H1 (cell line): ENCODE measurements around the gene ARHGEF25. TPM values are rescaled to one million over a fixed set of nuclear protein-coding genes. Genes with fewer than 3 reads are reported as not detected.

Source experiments
- CTCF ChIA-PET: fragments of 300-600 bp; sonication (Branson Sonifier 250); formaldehyde crosslinking; loops from one replicate; lab custom pipeline; 2021; ENCODE audit not compliant: partially characterized antibody; lab: Charles Lee
- POLR2A ChIA-PET: fragments of 300-600 bp; sonication (Branson Sonifier 250); formaldehyde crosslinking; loops from one replicate; lab custom pipeline; 2021; ENCODE audit warnings: inconsistent platforms; ENCODE audit not compliant: partially characterized antibody; lab: Charles Lee
- DNase-seq, 2 experiments: peaks; one replicate each; pipeline versions ENCODE4 v3.0.0 to v3.0.0-alpha.2; 2010 to 2022; ENCODE audit warnings: low spot score in 2 of 2, low read depth in 1 of 2, mixed read lengths in 1 of 2
- FAIRE-seq: peaks from 2 replicates; lab custom pipeline; 2011; peaks lifted over from hg19 to GRCh38; lab: Jason Lieb, UNC
- H2AFZ ChIP-seq: 2 replicates; pipeline ENCODE4 v1.8.1; 2012; ENCODE audit warnings: low read length, inconsistent platforms
- H2AK5ac ChIP-seq: 2 replicates; pipeline ENCODE4 v1.6.1; 2013; ENCODE audit warnings: low read depth, low read length
- H2BK120ac ChIP-seq: replicated peaks from 2 replicates; pipeline ENCODE3; 2013; ENCODE audit warnings: low read depth, low read length, inconsistent platforms
- H2BK12ac ChIP-seq: 2 replicates; pipeline ENCODE4 v1.6.1; 2013; ENCODE audit warnings: low read depth, low read length
- H2BK15ac ChIP-seq: 2 replicates; pipeline ENCODE4 v1.6.1; 2013; ENCODE audit warnings: low read length
- H2BK20ac ChIP-seq: 2 replicates; pipeline ENCODE4 v1.6.1; 2013; ENCODE audit warnings: low read length
- H2BK5ac ChIP-seq: 2 replicates; pipeline ENCODE4 v1.6.1; 2013; ENCODE audit warnings: low read depth, low read length
- H3K14ac ChIP-seq: 2 replicates; pipeline ENCODE4 v1.6.1; 2013; ENCODE audit warnings: inconsistent platforms; ENCODE audit not compliant: insufficient read length
- H3K18ac ChIP-seq: 2 replicates; pipeline ENCODE4 v1.6.1; 2013; ENCODE audit warnings: low read length; ENCODE audit errors: extremely low read depth
- H3K23ac ChIP-seq: 2 replicates; pipeline ENCODE4 v1.6.1; 2013; ENCODE audit warnings: inconsistent platforms; ENCODE audit not compliant: insufficient read length
- H3K23me2 ChIP-seq: 2 replicates; pipeline ENCODE4 v1.6.1; 2013; ENCODE audit warnings: low read depth, low read length
- H3K27ac ChIP-seq: 2 replicates; pipeline ENCODE4 v1.6.1; 2011; ENCODE audit warnings: low read depth, low read length, inconsistent platforms
- H3K27me3 ChIP-seq, 4 experiments: replicated peaks in 1 of 4; 1 replicate in 1 of 4; 2 replicates in 3 of 4; pipeline versions ENCODE4 v1.6.1 to v1.8.1; 2011 to 2013; ENCODE audit warnings: low read length in 3 of 4, mild to moderate bottlenecking in 3 of 4, inconsistent platforms in 2 of 4, mixed read lengths in 2 of 4, moderate library complexity in 1 of 4; ENCODE audit not compliant: control insufficient read depth in 3 of 4, insufficient read depth in 3 of 4; ENCODE audit errors: extremely low read depth in 1 of 4
- H3K36me3 ChIP-seq, 4 experiments: 2 replicates each; pipeline versions ENCODE4 v1.6.1 to v1.8.1; 2011 to 2013; ENCODE audit warnings: mild to moderate bottlenecking in 4 of 4, low read length in 3 of 4, moderate library complexity in 2 of 4, control low read depth in 1 of 4, inconsistent platforms in 1 of 4; ENCODE audit not compliant: insufficient read depth in 4 of 4, control insufficient read depth in 2 of 4
- H3K4ac ChIP-seq: replicated peaks from 2 replicates; pipeline ENCODE3; 2013; ENCODE audit warnings: low read length, low read depth, mixed read lengths, inconsistent platforms; ENCODE audit not compliant: insufficient read length
- H3K4me1 ChIP-seq, 4 experiments: replicated peaks in 1 of 4; 1 replicate in 1 of 4; 2 replicates in 3 of 4; pipeline versions ENCODE4 v1.6.1 to v1.8.1; 2011 to 2013; ENCODE audit warnings: low read length in 3 of 4, inconsistent platforms in 2 of 4, mixed read lengths in 1 of 4; ENCODE audit not compliant: insufficient read depth in 4 of 4, control insufficient read depth in 3 of 4
- H3K4me2 ChIP-seq, 2 experiments: 2 replicates each; pipeline versions ENCODE4 v1.6.1 to v1.8.1; 2011 to 2013; ENCODE audit warnings: low read depth in 2 of 2, low read length in 2 of 2, control low read depth in 1 of 2, inconsistent platforms in 1 of 2, mild to moderate bottlenecking in 1 of 2; ENCODE audit not compliant: insufficient read depth in 1 of 2
- H3K4me3 ChIP-seq, 4 experiments: fragments of 200-600, 300-600 bp in 1 of 4; sonication (generic), shearing (Covaris generic), sonication (Bioruptor Twin) in 1 of 4; 2 replicates each; pipeline versions ENCODE4 v1.5.1 to v1.8.1; 2011 to 2016; ENCODE audit warnings: low read length in 4 of 4, low read depth in 3 of 4, control low read depth in 2 of 4, inconsistent platforms in 2 of 4, mild to moderate bottlenecking in 2 of 4, mixed read lengths in 1 of 4, moderate library complexity in 1 of 4; ENCODE audit not compliant: insufficient read depth in 2 of 4; ENCODE audit errors: extremely low read depth in 1 of 4
- H3K56ac ChIP-seq: replicated peaks from 2 replicates; pipeline ENCODE3; 2013; ENCODE audit warnings: low read depth, mild to moderate bottlenecking, mixed read lengths, low read length, inconsistent platforms; ENCODE audit not compliant: insufficient read length
- H3K79me1 ChIP-seq: 2 replicates; pipeline ENCODE4 v1.6.1; 2013; ENCODE audit warnings: low read depth, low read length, control low read depth
- H3K79me2 ChIP-seq, 2 experiments: 2 replicates each; pipeline versions ENCODE4 v1.6.1 to v1.8.1; 2012 to 2013; ENCODE audit warnings: low read length in 2 of 2, mild to moderate bottlenecking in 2 of 2, inconsistent platforms in 1 of 2; ENCODE audit not compliant: insufficient read depth in 2 of 2, control insufficient read depth in 1 of 2
- H3K9ac ChIP-seq, 4 experiments: replicated peaks in 1 of 4; 1 replicate in 1 of 4; 2 replicates in 3 of 4; pipeline versions ENCODE4 v1.6.1 to v1.8.1; 2011 to 2013; ENCODE audit warnings: low read depth in 3 of 4, low read length in 3 of 4, control low read depth in 2 of 4, mild to moderate bottlenecking in 2 of 4, moderate library complexity in 2 of 4, inconsistent platforms in 1 of 4; ENCODE audit errors: extremely low read depth in 1 of 4
- H3K9me3 ChIP-seq, 2 experiments: 2 replicates each; pipeline versions ENCODE4 v1.6.1 to v1.8.1; 2012 to 2013; ENCODE audit warnings: mild to moderate bottlenecking in 2 of 2, moderate library complexity in 2 of 2, control low read depth in 1 of 2, inconsistent platforms in 1 of 2, low read depth in 1 of 2, low read length in 1 of 2, mixed read lengths in 1 of 2; ENCODE audit not compliant: insufficient read depth in 2 of 2
- H4K20me1 ChIP-seq, 2 experiments: replicated peaks in 1 of 2; 2 replicates each; pipeline versions ENCODE3 to v1.8.1; 2011 to 2013; ENCODE audit warnings: inconsistent platforms in 2 of 2, low read length in 2 of 2, mild to moderate bottlenecking in 1 of 2; ENCODE audit not compliant: insufficient read depth in 2 of 2, control insufficient read depth in 1 of 2
- H4K5ac ChIP-seq: 2 replicates; pipeline ENCODE4 v1.6.1; 2013; ENCODE audit warnings: low read length, low read depth, mixed read lengths, inconsistent platforms; ENCODE audit not compliant: insufficient read length
- H4K8ac ChIP-seq: 2 replicates; pipeline ENCODE4 v1.8.0; 2013; ENCODE audit warnings: mild to moderate bottlenecking, moderate library complexity, low read length, inconsistent platforms; ENCODE audit not compliant: insufficient read depth; ENCODE audit errors: extremely low read depth
- H4K91ac ChIP-seq: replicated peaks from 2 replicates; pipeline ENCODE3; 2013; ENCODE audit warnings: low read length, mixed read lengths, inconsistent platforms; ENCODE audit not compliant: insufficient read length
- BACH1 ChIP-seq: IDR thresholded peaks from 2 replicates; pipeline ENCODE4 v1.6.1; 2012; ENCODE audit warnings: low read length, improper control_type of control experiment
- BRCA1 ChIP-seq: IDR thresholded peaks from 2 replicates; pipeline ENCODE4 v1.6.1; 2012; ENCODE audit warnings: low read depth, low read length, improper control_type of control experiment
- CREB1 ChIP-seq: IDR thresholded peaks from 2 replicates; pipeline ENCODE4 v1.6.1; 2012; ENCODE audit warnings: inconsistent platforms
- KDM1A ChIP-seq: fragments of 200-600, 300-600 bp; sonication (generic); IDR thresholded peaks from 2 replicates; pipeline ENCODE4 v1.7.1; 2016; ENCODE audit warnings: mild to moderate bottlenecking, low read length, borderline replicate concordance
- KDM4A ChIP-seq: IDR thresholded peaks from one replicate; pipeline ENCODE4 v1.7.1; 2012; ENCODE audit warnings: low read depth, mild to moderate bottlenecking, moderate library complexity, low read length, inconsistent platforms; ENCODE audit not compliant: severe bottlenecking
- POU5F1 ChIP-seq: IDR thresholded peaks from 2 replicates; pipeline ENCODE4 v1.6.1; 2011; ENCODE audit warnings: low read depth, mild to moderate bottlenecking, low read length, moderate library complexity
- SAP30 ChIP-seq: fragments of 300-600 bp; sonication (generic); IDR thresholded peaks from 2 replicates; pipeline ENCODE4 v1.7.1; 2012; ENCODE audit warnings: low read length, moderate library complexity, mild to moderate bottlenecking, inconsistent platforms; ENCODE audit not compliant: insufficient read depth, insufficient replicate concordance
- SP2 ChIP-seq: IDR thresholded peaks from 2 replicates; pipeline ENCODE4 v1.6.1; 2012; ENCODE audit warnings: mild to moderate bottlenecking, low read length, inconsistent platforms
- SP4 ChIP-seq: IDR thresholded peaks from 2 replicates; pipeline ENCODE4 v1.6.1; 2012; ENCODE audit warnings: low read length, inconsistent platforms
- TAF7 ChIP-seq: optimal IDR thresholded peaks from 2 replicates; pipeline ENCODE3; 2011; ENCODE audit warnings: low read depth, mild to moderate bottlenecking, inconsistent platforms, low read length, moderate library complexity, borderline replicate concordance
- YY1 ChIP-seq: IDR thresholded peaks from 2 replicates; pipeline ENCODE4 v1.6.1; 2011; ENCODE audit warnings: low read depth, mild to moderate bottlenecking, low read length
- ZNF274 ChIP-seq: IDR thresholded peaks from 2 replicates; pipeline ENCODE4 v1.7.0; 2012; ENCODE audit warnings: low read length, borderline replicate concordance; ENCODE audit errors: extremely low read depth
- WGBS, 2 experiments: shearing (Covaris generic) in 1 of 2; methylation state at CpG; one replicate each; pipeline versions ENCODE4 v1.1.6 to v1.1.7; 2013 to 2015; ENCODE audit warnings: low lambda C conversion rate in 2 of 2, mixed read lengths in 2 of 2, inconsistent platforms in 1 of 2, low coverage in 1 of 2, missing lambda C conversion rate in 1 of 2; ENCODE audit not compliant: insufficient replicate concordance in 2 of 2, insufficient coverage in 1 of 2, insufficient read length in 1 of 2; ENCODE audit errors: extremely low coverage in 1 of 2, missing lambda C conversion rate in 1 of 2; 5-methylcytosine and 5-hydroxymethylcytosine counted together
- polyA plus RNA-seq, 7 experiments: library from polyadenylated mRNA; depleted of rRNA in 3 of 7; stranded (reverse) in 5 of 7; unstranded in 2 of 7; fragments of >200 nt in 5 of 7; fragments of 200-250 nt in 2 of 7; gene quantifications; 1 replicate in 5 of 7; 2 replicates in 1 of 7; 4 replicates in 1 of 7; pipeline versions ENCODE4 v1.2.1 to v1.2.3, GENCODE V29; 2011 to 2013; ENCODE audit warnings: missing spikeins in 2 of 7, mixed read lengths in 2 of 7
- total RNA-seq: library from RNA; stranded (reverse); fragmentation: NEBNext Ultra II Directional; extraction: Animal tissue kit (Norgen Biotek cat#: 25700); gene quantifications from 2 replicates; pipeline ENCODE4 v1.2.1, GENCODE V29; 2021

ARHGEF25 gene
- total and polyA plus RNA-seq, 2 of the 8 experiments (the other 6 are each of a cell fraction or from before 2014, with no cell fraction given) = 5.9 to 8.8 TPM

- 95% methylated on average over 12 of the region's 12 CpGs; no CpG with 5 or more reads in 1 of the 2 experiments for WGBS, 2 experiments
- Histone ChIP-seq H3K23me2 (no peaks in the 10 kb centered on the region), H3K14ac (no peak overlapping the region), H2BK15ac (no peak overlapping the region), H3K4ac (no peak overlapping the region), H3K79me2 (no peaks in the 10 kb centered on the region), H3K4me1 (no peaks in the 10 kb centered on the region), H4K20me1 (peaks cover 0 to 7% of the 10 kb centered on the region in 2 experiments), H2BK120ac (no peak overlapping the region), H3K79me1 (no peaks in the 10 kb centered on the region), H2BK20ac (no peak overlapping the region), H3K56ac (no peak overlapping the region), H3K9me3 (no peaks in the 10 kb centered on the region), H4K91ac (no peak overlapping the region), H3K4me2 (no peak overlapping the region), H4K8ac (no peak overlapping the region), H3K27me3 (no peaks in the 10 kb centered on the region), H2AFZ (no peak overlapping the region), H2BK5ac (no peak overlapping the region), H3K36me3 (peaks cover 24 to 72% (median 53%) of the 10 kb centered on the region in 4 experiments), H4K5ac (no peak overlapping the region), H3K9ac (no peak overlapping the region), H3K18ac (no peak overlapping the region), H3K4me3 (no peak overlapping the region), H2BK12ac (no peak overlapping the region), H3K27ac (no peak overlapping the region), H3K23ac (no peak overlapping the region), H2AK5ac (no peak overlapping the region)
- ChIA-PET CTCF (interaction anchor here (0.6 to 5.0 kb wide), 11 partner anchors 8 to 157 kb away, joined by 3 to 29 read pairs (median 5); partner anchors contain the start of genes ARHGEF25 and B4GALNT1), POLR2A (interaction anchor here (0.6 to 1.7 kb wide), 13 partner anchors 11 to 275 kb away, joined by 3 to 4 read pairs (median 3); partner anchors contain the start of gene DDIT3)
- no peak for FAIRE-seq
- no peak for DNase-seq
- TF ChIP-seq YY1 (no peak), BACH1 (no peak), POU5F1 (no peak), KDM4A (no peak), SP4 (no peak), SAP30 (no peak), KDM1A (no peak), CREB1 (no peak), SP2 (no peak), ZNF274 (no peak), BRCA1 (no peak), TAF7 (no peak)
Observed at GRCh38 chr12:57575771-57576612, 35.2 kb upstream of the ARHGEF25 start.
